Measurements from ENCODE around the gene DACT3. TPM values are rescaled to one million over a fixed set of nuclear protein-coding genes. Genes with fewer than 3 reads are reported as not detected.

Gene DACT3
- total RNA-seq, 2 donors from 2014 or later: 0.99 to 4.4 TPM

DNA sequence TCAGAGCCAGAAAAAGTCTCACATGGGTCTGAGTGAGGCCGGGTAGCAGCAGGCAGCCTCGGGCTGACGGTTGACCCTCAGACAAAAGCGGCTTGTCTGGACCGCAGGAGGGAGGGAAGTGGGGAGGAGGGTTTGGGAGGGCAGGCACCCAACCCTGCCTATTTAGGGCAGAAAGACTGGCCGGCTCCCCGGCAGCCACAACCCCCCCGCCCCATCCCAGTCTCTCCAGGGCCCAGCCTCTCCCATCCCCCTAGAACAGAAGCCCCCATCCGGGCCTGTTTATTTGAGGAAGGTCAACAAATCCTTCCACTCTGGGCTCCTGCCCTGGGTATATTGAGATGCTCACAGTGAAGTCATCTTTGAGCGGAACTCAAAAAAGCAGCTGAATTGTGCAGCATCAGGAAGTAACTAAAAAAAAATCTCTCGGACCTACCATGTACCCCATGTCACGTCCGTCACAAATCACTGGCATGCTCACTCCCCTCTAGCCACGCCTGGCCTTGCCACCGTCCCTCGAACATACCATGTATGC, 6.3 kb downstream of the DACT3 start:
- peaks cover 0 to 9% of the 10 kb centered on the region in 2 donors for H3K27me3 ChIP-seq
- no peak for DNase-seq
- no peak for ATAC-seq

DNA sequence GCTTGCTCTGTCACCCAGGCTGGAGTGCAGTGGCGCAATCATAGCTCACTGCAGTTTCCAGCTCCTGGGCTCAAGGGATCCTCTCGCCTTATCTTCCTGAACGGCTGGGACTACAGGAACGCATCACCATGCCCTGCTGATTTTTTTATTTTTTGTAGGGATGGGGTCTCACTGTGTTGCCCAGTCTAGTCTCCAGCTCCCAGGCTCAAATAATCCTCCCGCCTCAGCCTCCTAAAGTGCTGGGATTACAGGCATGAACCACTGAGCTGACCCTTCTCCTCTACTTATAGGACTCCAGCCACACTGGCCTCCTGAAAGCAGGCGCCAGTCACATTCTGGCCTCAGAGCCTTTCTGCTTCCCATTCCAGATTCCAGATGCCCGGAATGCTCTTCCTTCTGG, 10.5 kb downstream of the DACT3 start:
- Histone ChIP-seq H3K4me3 (no peak overlapping the region), H3K4me1 (peaks cover 5% of the 10 kb centered on the region), H3K36me3 (replicated peaks in 1 of 2; ENCODE audit: insufficient read depth in 1 of 2, low read depth in 2 of 2) (no peaks in the 10 kb centered on the region), H3K9me3 (no peaks in the 10 kb centered on the region), H3K27ac (no peak overlapping the region), H3K27me3 (peaks cover 0 to 9% of the 10 kb centered on the region in 2 donors)
- TF ChIP-seq CTCF (IDR thresholded peaks at IDR 0.05) (no peak), POLR2A (IDR thresholded peaks at IDR 0.05) (no peak)
- intact Hi-C loops (cut with DNase I): no loop called here
- no peak for ATAC-seq
- DNase-seq: no peak
- 88 to 92% methylated on average over 7 of the region's 7 CpGs for WGBS, 2 donors

More for the DNA sequence above, 6.3 kb downstream of the DACT3 start:
- Histone ChIP-seq H3K9me3 (no peaks in the 10 kb centered on the region), H3K36me3 (replicated peaks in 1 of 2; ENCODE audit: insufficient read depth in 1 of 2, low read depth in 2 of 2) (no peaks in the 10 kb centered on the region), H3K27ac (no peak overlapping the region), H3K4me3 (no peak overlapping the region), H3K4me1 (peaks cover 5% of the 10 kb centered on the region)
- TF ChIP-seq POLR2A (IDR thresholded peaks at IDR 0.05) (no peak), CTCF (IDR thresholded peaks at IDR 0.05) (no peak)
- 56 to 63% methylated on average over 11 to 16 of the region's 16 CpGs for WGBS, 2 donors
- intact Hi-C loops (cut with DNase I): no loop called here

GRCh38 chr19:46648961-46649960, 11.7 kb downstream of the DACT3 start:
- intact Hi-C loops (cut with DNase I): no loop called here
- Histone ChIP-seq H3K36me3 (replicated peaks in 1 of 2; ENCODE audit: insufficient read depth in 1 of 2, low read depth in 2 of 2) (no peaks in the 10 kb centered on the region), H3K4me1 (peaks cover 5% of the 10 kb centered on the region), H3K9me3 (no peaks in the 10 kb centered on the region), H3K4me3 (no peak overlapping the region), H3K27me3 (peaks cover 0 to 9% of the 10 kb centered on the region in 2 donors), H3K27ac (no peak overlapping the region)
- 9 to 16% methylated on average over 10 to 85 of the region's 144 CpGs for WGBS, 2 donors
- TF ChIP-seq CTCF (IDR thresholded peaks at IDR 0.05) (no peak), POLR2A (IDR thresholded peaks at IDR 0.05) (no peak)
- DNase-seq: no peak
- peak; percentile 21 for ATAC-seq

GRCh38 chr19:46648060-46648960, 12.7 kb downstream of the DACT3 start:
- ATAC-seq (peak; percentile 12), DNase-seq (no peak)
- intact Hi-C loops (cut with DNase I): no loop called here

More at GRCh38 chr19:46648060-46648960, 12.7 kb downstream of the DACT3 start:
- Histone ChIP-seq H3K9me3 (no peaks in the 10 kb centered on the region), H3K27ac (no peak overlapping the region), H3K27me3 (peaks cover 0 to 9% of the 10 kb centered on the region in 2 donors), H3K4me3 (no peak overlapping the region), H3K4me1 (peaks cover 5% of the 10 kb centered on the region), H3K36me3 (replicated peaks in 1 of 2; ENCODE audit: insufficient read depth in 1 of 2, low read depth in 2 of 2) (no peaks in the 10 kb centered on the region)
- TF ChIP-seq POLR2A (IDR thresholded peaks at IDR 0.05) (no peak), CTCF (IDR thresholded peaks at IDR 0.05) (no peak)
- 20 to 38% methylated on average over 13 to 63 of the region's 63 CpGs for WGBS, 2 donors
